Measurements from ENCODE around the gene FYN.

DNA sequence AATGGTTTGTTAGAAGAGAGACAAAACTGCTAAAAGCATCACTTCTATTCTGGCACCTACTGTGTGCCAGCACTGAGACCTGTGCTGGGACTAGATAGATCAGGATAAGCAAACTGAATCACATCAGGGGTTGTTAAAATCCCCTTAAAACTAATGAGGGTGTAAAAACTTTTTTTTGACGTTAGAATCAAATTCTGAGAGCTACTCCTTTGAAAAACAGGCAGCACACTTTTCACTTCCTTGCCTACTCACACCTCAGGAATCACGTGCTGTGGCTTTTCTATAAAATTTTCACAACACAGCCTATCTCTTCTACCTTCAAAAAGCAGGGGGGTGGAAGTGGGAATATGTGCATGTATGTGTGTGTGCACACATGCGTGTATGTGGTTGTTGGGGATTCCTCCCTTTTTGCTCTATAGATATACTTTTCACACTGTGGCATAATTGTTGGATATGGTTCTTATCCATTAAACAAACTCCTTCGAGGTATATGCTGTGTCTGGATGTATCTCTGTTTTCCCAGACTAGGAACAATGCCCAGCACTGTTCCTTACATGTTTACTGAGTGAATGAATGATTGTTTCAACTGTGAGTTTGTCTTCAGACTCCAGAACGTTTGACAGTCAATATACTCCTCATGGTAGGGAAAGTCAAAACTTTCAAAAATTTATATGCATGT is 105.4 kb downstream of the FYN start:
- TF ChIP-seq, protein P1, sequence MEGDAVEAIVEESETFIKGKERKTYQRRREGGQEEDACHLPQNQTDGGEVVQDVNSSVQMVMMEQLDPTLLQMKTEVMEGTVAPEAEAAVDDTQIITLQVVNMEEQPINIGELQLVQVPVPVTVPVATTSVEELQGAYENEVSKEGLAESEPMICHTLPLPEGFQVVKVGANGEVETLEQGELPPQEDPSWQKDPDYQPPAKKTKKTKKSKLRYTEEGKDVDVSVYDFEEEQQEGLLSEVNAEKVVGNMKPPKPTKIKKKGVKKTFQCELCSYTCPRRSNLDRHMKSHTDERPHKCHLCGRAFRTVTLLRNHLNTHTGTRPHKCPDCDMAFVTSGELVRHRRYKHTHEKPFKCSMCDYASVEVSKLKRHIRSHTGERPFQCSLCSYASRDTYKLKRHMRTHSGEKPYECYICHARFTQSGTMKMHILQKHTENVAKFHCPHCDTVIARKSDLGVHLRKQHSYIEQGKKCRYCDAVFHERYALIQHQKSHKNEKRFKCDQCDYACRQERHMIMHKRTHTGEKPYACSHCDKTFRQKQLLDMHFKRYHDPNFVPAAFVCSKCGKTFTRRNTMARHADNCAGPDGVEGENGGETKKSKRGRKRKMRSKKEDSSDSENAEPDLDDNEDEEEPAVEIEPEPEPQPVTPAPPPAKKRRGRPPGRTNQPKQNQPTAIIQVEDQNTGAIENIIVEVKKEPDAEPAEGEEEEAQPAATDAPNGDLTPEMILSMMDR (IDR thresholded peaks at IDR 0.05; ENCODE audit: low read depth, low read length), result no peak
- TF ChIP-seq POLR2A (IDR thresholded peaks at IDR 0.05; ENCODE audit: extremely low read depth, insufficient read length) (no peak), MYC (IDR thresholded peaks at IDR 0.05; ENCODE audit: low read depth, low read length) (no peak)
- TF ChIP-seq, protein P2, sequence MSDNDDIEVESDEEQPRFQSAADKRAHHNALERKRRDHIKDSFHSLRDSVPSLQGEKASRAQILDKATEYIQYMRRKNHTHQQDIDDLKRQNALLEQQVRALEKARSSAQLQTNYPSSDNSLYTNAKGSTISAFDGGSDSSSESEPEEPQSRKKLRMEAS (IDR thresholded peaks at IDR 0.05; ENCODE audit: low read depth, low read length), result no peak
